GM12878 (cell line): ENCODE measurements around the gene DGAT2. TPM values are rescaled to one million over a fixed set of nuclear protein-coding genes. Genes with fewer than 3 reads are reported as not detected.

Source experiments
- ATAC-seq: fragments of 200-7000 bp; cut with Tn5 transposase; 3 replicates; pipeline ENCODE4 v1.9.1; 2020; ENCODE audit warnings: mild to moderate bottlenecking, moderate library complexity
- Bru-seq: library from RNA; stranded (reverse); fragments of 400-500 nt; gene quantifications from one replicate; lab custom pipeline; 2021; lab: Mats Ljungman, UMichigan
- BruChase-seq, 2 experiments: library from RNA; stranded (reverse); fragments of 400-500 nt; gene quantifications; one replicate each; lab custom pipeline; 2021; lab: Mats Ljungman, UMichigan
- BruUV-seq: library from RNA; stranded (reverse); fragments of 400-500 nt; replicated peaks from 2 replicates; lab custom pipeline; 2021; lab: Mats Ljungman, UMichigan
- CTCF ChIA-PET: fragments of 300-600 bp; sonication (Branson Sonifier 250); formaldehyde crosslinking; extraction: SDS; loops from one replicate; lab custom pipeline; 2021; ENCODE audit warnings: inconsistent platforms; lab: Yijun Ruan, JAX
- POLR2A ChIA-PET: fragments of 350-600 bp; formaldehyde crosslinking; extraction: SDS; loops from one replicate; lab custom pipeline; 2021; ENCODE audit warnings: inconsistent platforms; lab: Charles Lee
- RAD21 ChIA-PET: fragments of 300-600 bp; sonication (Branson Sonifier 250); formaldehyde crosslinking; loops from one replicate; lab custom pipeline; 2023; ENCODE audit warnings: antibody characterized with exemption; ENCODE audit not compliant: unreplicated experiment; lab: Charles Lee
- SMC1A ChIA-PET: fragments of 300-600 bp; sonication (Branson Sonifier 250); formaldehyde crosslinking; loops from one replicate; lab custom pipeline; 2023; ENCODE audit not compliant: unreplicated experiment, uncharacterized antibody; lab: Charles Lee
- DNase-seq: peaks from one replicate; pipeline ENCODE4 v3.0.0-alpha.2; 2011; ENCODE audit warnings: low read depth, low spot score
- FAIRE-seq: peaks from 3 replicates; lab custom pipeline; 2011; peaks lifted over from hg19 to GRCh38; lab: Jason Lieb, UNC
- H2AFZ ChIP-seq: 2 replicates; pipeline ENCODE4 v1.6.0; 2011; ENCODE audit warnings: low read depth, low read length, control low read depth; ENCODE audit not compliant: control insufficient read depth
- H3K27ac ChIP-seq: 2 replicates; pipeline ENCODE4 v1.5.1; 2011; ENCODE audit warnings: control low read depth; ENCODE audit not compliant: control insufficient read depth, insufficient read depth
- H3K27me3 ChIP-seq, 2 experiments: replicated peaks in 1 of 2; 2 replicates each; pipeline versions ENCODE4 v1.6.0 to v1.6.1; 2011; ENCODE audit warnings: low read length in 1 of 2; ENCODE audit not compliant: control insufficient read depth in 2 of 2, insufficient read depth in 2 of 2
- H3K36me3 ChIP-seq, 2 experiments: 2 replicates each; pipeline ENCODE4 v1.5.1; 2011; ENCODE audit warnings: low read length in 1 of 2; ENCODE audit not compliant: control insufficient read depth in 2 of 2, insufficient read depth in 2 of 2
- H3K4me1 ChIP-seq: 2 replicates; pipeline ENCODE4 v1.6.1; 2011; ENCODE audit warnings: mild to moderate bottlenecking, low read length, moderate library complexity, mixed read lengths; ENCODE audit not compliant: control insufficient read depth, insufficient read depth
- H3K4me2 ChIP-seq: 2 replicates; pipeline ENCODE4 v1.6.0; 2011; ENCODE audit warnings: control low read depth; ENCODE audit not compliant: control insufficient read depth, insufficient read depth
- H3K4me3 ChIP-seq: fragments of 200-600 bp; sonication (generic); 2 replicates; pipeline ENCODE4 v1.5.1; 2016
- H3K79me2 ChIP-seq: 2 replicates; pipeline ENCODE4 v1.6.0; 2011; ENCODE audit warnings: low read length; ENCODE audit not compliant: control insufficient read depth, insufficient read depth
- H3K9ac ChIP-seq: 2 replicates; pipeline ENCODE4 v1.8.0; 2011; ENCODE audit warnings: low read length, control low read depth, mixed read lengths; ENCODE audit not compliant: control insufficient read depth, insufficient read depth
- H3K9me3 ChIP-seq: replicated peaks from 3 replicates; pipeline ENCODE4 v1.5.1; 2011; ENCODE audit warnings: mild to moderate bottlenecking, low read length; ENCODE audit not compliant: control insufficient read depth, insufficient read depth
- H4K20me1 ChIP-seq: 2 replicates; pipeline ENCODE4 v1.6.0; 2011; ENCODE audit not compliant: control insufficient read depth, insufficient read depth
- BHLHE40 ChIP-seq, 2 experiments: fragments of 450-650 bp in 1 of 2; IDR thresholded peaks; 2 replicates each; pipeline ENCODE4 v1.6.1; 2011 to 2017; ENCODE audit warnings: low read depth in 2 of 2, borderline replicate concordance in 1 of 2, improper control_type of control experiment in 1 of 2, low read length in 1 of 2, mild to moderate bottlenecking in 1 of 2
- CBFB ChIP-seq: IDR thresholded peaks from 2 replicates; pipeline ENCODE4 v1.6.1; 2016; ENCODE audit warnings: antibody characterized with exemption, low read depth
- DPF2 ChIP-seq: fragments of 450-650 bp; IDR thresholded peaks from 2 replicates; pipeline ENCODE4 v1.6.1; 2017; ENCODE audit warnings: mild to moderate bottlenecking
- ETV6 ChIP-seq, 2 experiments: fragments of 450-650 bp in 1 of 2; IDR thresholded peaks in 1 of 2; conservative IDR thresholded peaks in 1 of 2; 2 replicates each; pipeline ENCODE4 v1.6.1; 2014; ENCODE audit warnings: antibody characterized with exemption in 1 of 2, borderline replicate concordance in 1 of 2, low read depth in 1 of 2, mild to moderate bottlenecking in 1 of 2, moderate library complexity in 1 of 2
- HSF1 ChIP-seq: fragments of 150-350 bp; IDR thresholded peaks from 2 replicates; pipeline ENCODE4 v1.6.1; 2014; ENCODE audit warnings: mild to moderate bottlenecking, low read depth, low read length
- JUNB ChIP-seq: IDR thresholded peaks from 2 replicates; pipeline ENCODE4 v1.6.1; 2016; ENCODE audit warnings: antibody characterized with exemption, mild to moderate bottlenecking
- MXI1 ChIP-seq: fragments of 150-350 bp; IDR thresholded peaks from 2 replicates; pipeline ENCODE4 v1.6.1; 2011; ENCODE audit warnings: low read depth, mild to moderate bottlenecking, inconsistent platforms, low read length, improper control_type of control experiment
- NBN ChIP-seq: fragments of 450-650 bp; IDR thresholded peaks from 2 replicates; pipeline ENCODE4 v1.6.1; 2016
- SIX5 ChIP-seq: IDR thresholded peaks from 2 replicates; pipeline ENCODE4 v1.6.1; 2011; ENCODE audit warnings: mild to moderate bottlenecking, low read depth, low read length, moderate library complexity; ENCODE audit not compliant: severe bottlenecking
- SPI1 ChIP-seq: IDR thresholded peaks from 2 replicates; pipeline ENCODE4 v1.6.1; 2011; ENCODE audit warnings: low read depth, mild to moderate bottlenecking, low read length, moderate library complexity, borderline replicate concordance; ENCODE audit not compliant: insufficient read depth
- TCF3 ChIP-seq: IDR thresholded peaks from 2 replicates; pipeline ENCODE4 v1.6.1; 2012; ENCODE audit warnings: low read depth, mild to moderate bottlenecking, low read length, borderline replicate concordance; ENCODE audit not compliant: insufficient read depth
- YBX1 ChIP-seq: fragments of 450-650 bp; IDR thresholded peaks from 2 replicates; pipeline ENCODE4 v1.6.1; 2016; ENCODE audit warnings: antibody characterized with exemption
- ZNF24 ChIP-seq: fragments of 450-650 bp; IDR thresholded peaks from 2 replicates; pipeline ENCODE4 v1.6.1; 2017; ENCODE audit warnings: antibody characterized with exemption, mild to moderate bottlenecking
- WGBS: methylation state at CpG from one replicate; pipeline ENCODE4 v1.1.6; 2016; ENCODE audit warnings: low lambda C conversion rate; ENCODE audit not compliant: insufficient replicate concordance, insufficient coverage; ENCODE audit errors: missing lambda C conversion rate; 5-methylcytosine and 5-hydroxymethylcytosine counted together
- in situ Hi-C: fragments of 300-500 bp; cut with MboI; formaldehyde crosslinking; loops from 9 replicates; pipeline ENCODE4 v1.14.3; 2018; ENCODE audit warnings: mixed read lengths
- intact Hi-C: fragments of 100-400 bp; cut with micrococcal nuclease; formaldehyde crosslinking; loops from one replicate; pipeline ENCODE4 v1.14.2; 2022; ENCODE audit not compliant: unreplicated experiment
- long read RNA-seq, 2 experiments: library from polyadenylated mRNA; unstranded; transcript quantifications; one replicate each; pipeline ENCODE4 v2.0.0, GENCODE V29; 2019 to 2020
- polyA minus RNA-seq, 3 experiments: library from RNA; depleted of rRNA, polyadenylated mRNA; stranded (reverse); fragments of >200 nt; gene quantifications; 2 replicates each; pipeline ENCODE4 v1.2.3, GENCODE V29; 2011
- polyA plus RNA-seq, 11 experiments: library from polyadenylated mRNA; depleted of rRNA in 4 of 11; unstranded in 6 of 11; stranded (reverse) in 5 of 11; fragments of >200 nt; fragmentation: Nextera tagmentation in 4 of 11; fragmentation: Illumina TruSeq in 1 of 11; extraction: Ambion mirVana in 4 of 11; extraction: Trizol in 1 of 11; gene quantifications; 1 replicate in 1 of 11; 2 replicates in 10 of 11; pipeline versions ENCODE4 v1.2.1 to v1.2.3, GENCODE V29; 2011 to 2016; ENCODE audit warnings: inconsistent platforms in 2 of 11, missing spikeins in 2 of 11, low read depth in 1 of 11
- total RNA-seq, 4 experiments: library from RNA; depleted of rRNA in 3 of 4; stranded (reverse); fragments of >200 nt in 3 of 4; fragmentation: Illumina TruSeq in 1 of 4; extraction: Trizol in 1 of 4; gene quantifications; 2 replicates each; pipeline versions ENCODE4 v1.2.1 to v1.2.3, GENCODE V29; 2013 to 2021

The DGAT2 gene
- total RNA-seq (2013; cell fraction: nucleolus; rRNA removed), result 11.2 and 12.8 TPM in 2 replicates
- total RNA-seq (2014; rRNA removed) (16.7 and 20.5 TPM in 2 replicates), total RNA-seq (2014; rRNA removed; fragmentation: Illumina TruSeq; extraction: Trizol) (12.5 and 13.0 TPM in 2 replicates), total RNA-seq (2021) (19.5 and 21.0 TPM in 2 replicates), polyA plus RNA-seq (2011; rRNA removed) (15.2 and 25.9 TPM in 2 replicates), polyA plus RNA-seq (2014; fragmentation: Illumina TruSeq; extraction: Trizol) (17.0 and 23.0 TPM in 2 replicates), polyA plus RNA-seq (2014; fragmentation: Nextera tagmentation; extraction: Ambion mirVana) (1 to 10 TPM; 5.1 to 5.5 TPM), polyA plus RNA-seq (2014; rRNA removed) (20.2 and 20.5 TPM in 2 replicates), polyA plus RNA-seq (2016; fragmentation: Nextera tagmentation; extraction: Ambion mirVana) (10 to 100 TPM; 17.2 to 17.9 TPM), polyA minus RNA-seq (2011; rRNA and poly(A)+ RNA removed) (29.6 and 33.1 TPM in 2 replicates), Bru-seq, nascent RNA (percentile 52 among the genes with signal in this experiment), BruChase-seq, experiment 1, labeled RNA remaining after a 6-hour chase (percentile 41 among the genes with signal in this experiment), BruChase-seq, experiment 2, labeled RNA remaining after a 2-hour chase (percentile 42 among the genes with signal in this experiment)
- polyA plus RNA-seq (2011; ENCODE audit: low read depth), result 5.8 TPM
- 22.0 and 29.0 TPM in 2 replicates for polyA plus RNA-seq (2011; cell fraction: cytosol; rRNA removed)
- polyA plus RNA-seq (2011; cell fraction: nucleus; rRNA removed), result 13.3 and 13.6 TPM in 2 replicates
- polyA plus RNA-seq (2012), result 7.4 and 8.5 TPM in 2 replicates
- 4.5 and 7.5 TPM in 2 replicates for polyA minus RNA-seq (2011; cell fraction: cytosol; rRNA and poly(A)+ RNA removed)
- 5.6 and 6.5 TPM in 2 replicates for polyA minus RNA-seq (2011; cell fraction: nucleus; rRNA and poly(A)+ RNA removed)
- long read RNA-seq, experiment 1, transcript DGAT2-201 (8 exons, 2,453 nt), result major isoform, 20 of 23 reads
- long read RNA-seq, experiment 1, partial matches to known transcripts, result 1 of 23 reads
- long read RNA-seq, experiment 1, other reads (novel, unspliced or antisense), result 2 of 23 reads
- long read RNA-seq, experiment 2, partial matches to known transcripts, result 5 of 7 reads
- long read RNA-seq, experiment 2, other reads (novel, unspliced or antisense), result 2 of 7 reads

GRCh38 chr11:75768112-75768908 is at the start of gene DGAT2:
DGAT2 (plus strand) TSS chr11:75768778; CDS start chr11:75768992, 214 bp downstream.
- Histone ChIP-seq H3K36me3 (no peaks in the 10 kb centered on the region), H3K4me3 (peak within 1 kb of the TSS; percentile 79), H3K79me2 (peaks cover 6% of the 10 kb centered on the region; the same call in 1 of the 2 replicates), H4K20me1 (no peaks in the 10 kb centered on the region), H3K4me1 (peaks cover 44% of the 10 kb centered on the region), H3K9me3 (no peaks in the 10 kb centered on the region), H3K27ac (peak within 1 kb of the TSS; percentile 90), H3K27me3 (no peaks in the 10 kb centered on the region), H3K9ac (peak within 1 kb of the TSS; percentile 75), H3K4me2 (peak within 1 kb of the TSS; percentile 95), H2AFZ (peak within 1 kb of the TSS; percentile 97)
- peak; percentile 47 for DNase-seq
- in situ Hi-C loops, result loop anchor here (5.0 kb wide), 1 partner anchor 41 kb away; no protein-coding TSS in a partner anchor
- ChIA-PET RAD21 (interaction anchor here (0.8 to 3.7 kb wide), 2 partner anchors 19 to 45 kb away, joined by 3 to 21 read pairs; no protein-coding TSS in a partner anchor), SMC1A (interaction anchor here (0.8 to 2.3 kb wide), 4 partner anchors 17 to 105 kb away, joined by 3 to 9 read pairs (median 4); no protein-coding TSS in a partner anchor), POLR2A (interaction anchor here (1.0 kb wide), 1 partner anchor 18 kb away, joined by 4 read pairs; no protein-coding TSS in a partner anchor), CTCF (interaction anchor here (1.3 to 3.7 kb wide), 3 partner anchors 13 to 62 kb away, joined by 3 to 22 read pairs (median 8); no protein-coding TSS in a partner anchor)
- no peak for FAIRE-seq
- under 1% methylated on average over 58 of the region's 66 CpGs for WGBS
- intact Hi-C loops, result loop anchor here (1.0 to 10.0 kb wide), 3 partner anchors 45 to 206 kb away; partner anchors contain the start of gene SERPINH1
- no TSS peak for BruUV-seq
- ATAC-seq, result peak; percentile 82
- TF ChIP-seq NBN, result peak; percentile 82; the same call in 1 of the 2 replicates
- peak; percentile 96 for TF ChIP-seq DPF2
- no peak for TF ChIP-seq SPI1
- peak; percentile 19; the same call in 1 of the 2 replicates for TF ChIP-seq HSF1
- TF ChIP-seq BHLHE40 (IDR thresholded peaks at IDR 0.05; ENCODE audit: borderline replicate concordance in 1 of 2, low read depth in 2 of 2, low read length in 1 of 2), result peak; percentile 100
- TF ChIP-seq CBFB, result no peak
- TF ChIP-seq SIX5, result peak; percentile 16
- TF ChIP-seq YBX1, result no peak
- no peak for TF ChIP-seq ZNF24
- TF ChIP-seq JUNB, result no peak
- 0 out of 2 replicates have a peak, but pooled peaks have one; percentile 39 for TF ChIP-seq TCF3
- TF ChIP-seq ETV6 (conservative IDR thresholded peaks at IDR 0.05 in 1 of 2, IDR thresholded peaks at IDR 0.05 in 1 of 2; ENCODE audit: borderline replicate concordance in 1 of 2, low read depth in 1 of 2), result no peak
- TF ChIP-seq MXI1, result peak; percentile 76
